SK-N-SH (cell line): ENCODE measurements around the gene GRAMD1B. TPM values are rescaled to one million over a fixed set of nuclear protein-coding genes. Genes with fewer than 3 reads are reported as not detected.

Experiments used
- CTCF ChIA-PET: fragments of 300-600, 350-600 bp; formaldehyde crosslinking; extraction: SDS; loops from one replicate; lab custom pipeline; 2021; lab: Yijun Ruan, JAX
- POLR2A ChIA-PET: fragments of 350-600 bp; sonication (Branson Sonifier 250); formaldehyde crosslinking; extraction: SDS; loops from one replicate; lab custom pipeline; 2020; ENCODE audit warnings: antibody characterized with exemption, inconsistent platforms; lab: Yijun Ruan, JAX
- DNase-seq: peaks from one replicate; pipeline ENCODE4 v3.0.0; 2012
- H2AFZ ChIP-seq: fragments of 200-600 bp; sonication (generic); 2 replicates; pipeline ENCODE4 v1.8.1; 2016; ENCODE audit warnings: antibody characterized with exemption, mild to moderate bottlenecking, low read depth
- H3F3A ChIP-seq: fragments of 200-600 bp; sonication (generic); replicated peaks from 2 replicates; pipeline ENCODE3; 2016; ENCODE audit warnings: antibody characterized with exemption, mild to moderate bottlenecking; ENCODE audit not compliant: insufficient read depth
- H3K27ac ChIP-seq, 2 experiments: fragments of 200-500 bp in 1 of 2; fragments of 200-600 bp in 1 of 2; sonication (Bioruptor generic) in 1 of 2; sonication (generic), shearing (Covaris generic) in 1 of 2; 2 replicates each; pipeline versions ENCODE4 v1.5.1 to v1.6.1; 2014 to 2016; ENCODE audit warnings: low read depth in 2 of 2, inconsistent platforms in 1 of 2, low read length in 1 of 2, mild to moderate bottlenecking in 1 of 2, mixed read lengths in 1 of 2
- H3K27me3 ChIP-seq: fragments of 200-600 bp; sonication (generic), shearing (Covaris generic); 2 replicates; pipeline ENCODE4 v1.6.1; 2016; ENCODE audit warnings: mixed run types; ENCODE audit not compliant: insufficient read depth
- H3K36me3 ChIP-seq, 2 experiments: fragments of 200-500 bp in 1 of 2; fragments of 200-600 bp in 1 of 2; sonication (Bioruptor generic) in 1 of 2; sonication (generic) in 1 of 2; replicated peaks in 1 of 2; 2 replicates each; pipeline versions ENCODE3 to v1.5.1; 2014 to 2016; ENCODE audit warnings: low read length in 1 of 2, mild to moderate bottlenecking in 1 of 2; ENCODE audit not compliant: insufficient read depth in 2 of 2, control insufficient read depth in 1 of 2
- H3K4me1 ChIP-seq, 2 experiments: fragments of 200-500 bp in 1 of 2; fragments of 200-600 bp in 1 of 2; sonication (Bioruptor generic) in 1 of 2; sonication (generic), shearing (Covaris generic) in 1 of 2; 2 replicates each; pipeline versions ENCODE4 v1.5.1 to v1.6.1; 2014 to 2016; ENCODE audit warnings: low read depth in 1 of 2, low read length in 1 of 2, mixed run types in 1 of 2; ENCODE audit not compliant: insufficient read depth in 2 of 2, control insufficient read depth in 1 of 2
- H3K4me2 ChIP-seq: fragments of 200-600 bp; sonication (generic), shearing (Covaris generic); 2 replicates; pipeline ENCODE4 v1.6.1; 2017; ENCODE audit warnings: mixed run types
- H3K4me3 ChIP-seq, 2 experiments: fragments of 200-500 bp in 1 of 2; fragments of 200-600 bp in 1 of 2; sonication (Bioruptor generic) in 1 of 2; sonication (generic), shearing (Covaris generic) in 1 of 2; 2 replicates each; pipeline versions ENCODE4 v1.5.1 to v1.8.1; 2014 to 2016; ENCODE audit warnings: low read depth in 2 of 2, inconsistent platforms in 1 of 2, low read length in 1 of 2, mild to moderate bottlenecking in 1 of 2, mixed read lengths in 1 of 2, moderate library complexity in 1 of 2
- H3K79me2 ChIP-seq: fragments of 200-600 bp; sonication (generic); 2 replicates; pipeline ENCODE4 v1.8.1; 2017; ENCODE audit warnings: mild to moderate bottlenecking; ENCODE audit not compliant: insufficient read depth
- H3K9ac ChIP-seq: fragments of 200-600 bp; sonication (generic); 2 replicates; pipeline ENCODE4 v1.6.1; 2017; ENCODE audit warnings: mixed run types
- H3K9me2 ChIP-seq: fragments of 200-600 bp; sonication (generic); 2 replicates; pipeline ENCODE4 v1.6.1; 2017; ENCODE audit warnings: mixed run types
- H3K9me3 ChIP-seq: fragments of 200-600 bp; sonication (generic); 2 replicates; pipeline ENCODE4 v1.6.1; 2017; ENCODE audit warnings: mixed run types, mild to moderate bottlenecking, moderate library complexity
- H4K20me1 ChIP-seq: fragments of 200-600 bp; sonication (generic); 2 replicates; pipeline ENCODE4 v1.6.1; 2017; ENCODE audit warnings: mild to moderate bottlenecking, mixed run types; ENCODE audit not compliant: insufficient read depth
- CHD2 ChIP-seq: fragments of 150-350 bp; IDR thresholded peaks from 2 replicates; pipeline ENCODE4 v1.6.1; 2018; ENCODE audit warnings: low read length; ENCODE audit not compliant: partially characterized antibody
- CTCF ChIP-seq: fragments of 200-600 bp; sonication (generic); IDR thresholded peaks from 2 replicates; pipeline ENCODE4 v1.6.1; 2017; ENCODE audit warnings: antibody characterized with exemption, mild to moderate bottlenecking, moderate library complexity
- EP300 ChIP-seq, 2 experiments: IDR thresholded peaks; 2 replicates each; pipeline versions ENCODE4 v1.4.0 to v1.6.1; 2012; ENCODE audit warnings: borderline replicate concordance in 1 of 2, low read depth in 1 of 2, low read length in 1 of 2
- EZH2phosphoT487 ChIP-seq: fragments of 200-600 bp; sonication (generic); IDR thresholded peaks from 2 replicates; pipeline ENCODE4 v1.6.1; 2017; ENCODE audit warnings: low read depth, mixed run types, mild to moderate bottlenecking, antibody characterized with exemption, moderate library complexity, borderline replicate concordance
- FOXJ3 ChIP-seq: sonication (generic); formaldehyde crosslinking; IDR thresholded peaks from 2 replicates; pipeline ENCODE4 v1.5.1; 2020; ENCODE audit warnings: mild to moderate bottlenecking, missing genetic modification reagents
- GATA2 ChIP-seq: sonication (generic); formaldehyde crosslinking; IDR thresholded peaks from 2 replicates; pipeline ENCODE4 v1.5.0; 2020; ENCODE audit warnings: mild to moderate bottlenecking, missing genetic modification reagents
- JUND ChIP-seq: IDR thresholded peaks from 2 replicates; pipeline ENCODE4 v1.4.0; 2012
- MEF2A ChIP-seq: IDR thresholded peaks from 2 replicates; pipeline ENCODE4 v1.4.0; 2012; ENCODE audit warnings: low read depth, borderline replicate concordance
- MXI1 ChIP-seq: IDR thresholded peaks from 2 replicates; pipeline ENCODE4 v1.6.1; 2012; ENCODE audit warnings: mild to moderate bottlenecking, low read depth, low read length, improper control_type of control experiment
- NRF1 ChIP-seq: IDR thresholded peaks from 2 replicates; pipeline ENCODE4 v1.6.1; 2012; ENCODE audit warnings: low read depth, mild to moderate bottlenecking, low read length
- RFX5 ChIP-seq: IDR thresholded peaks from 2 replicates; pipeline ENCODE4 v1.6.1; 2012; ENCODE audit warnings: mild to moderate bottlenecking, improper control_type of control experiment, low read length
- RXRA ChIP-seq: IDR thresholded peaks from 2 replicates; pipeline ENCODE4 v1.4.0; 2012; ENCODE audit warnings: low read depth, mild to moderate bottlenecking, borderline replicate concordance
- SIN3A ChIP-seq: IDR thresholded peaks from 2 replicates; pipeline ENCODE4 v1.6.1; 2012; ENCODE audit warnings: low read depth, mild to moderate bottlenecking, low read length, moderate library complexity, borderline replicate concordance
- SMC3 ChIP-seq: IDR thresholded peaks from 2 replicates; pipeline ENCODE4 v1.6.1; 2012; ENCODE audit warnings: low read depth, low read length, improper control_type of control experiment
- TEAD4 ChIP-seq: IDR thresholded peaks from 2 replicates; pipeline ENCODE4 v1.4.0; 2012; ENCODE audit warnings: mild to moderate bottlenecking, borderline replicate concordance; ENCODE audit not compliant: insufficient read depth
- USF2 ChIP-seq: fragments of 150-350 bp; IDR thresholded peaks from 2 replicates; pipeline ENCODE4 v1.6.1; 2017; ENCODE audit warnings: antibody characterized with exemption, low read length, low read depth, borderline replicate concordance
- ZBTB33 ChIP-seq: IDR thresholded peaks from 2 replicates; pipeline ENCODE4 v1.4.0; 2012; ENCODE audit warnings: low read depth, borderline replicate concordance
- WGBS: methylation state at CpG from one replicate; pipeline ENCODE4 v1.1.6; 2017; ENCODE audit warnings: low lambda C conversion rate; 5-methylcytosine and 5-hydroxymethylcytosine counted together
- polyA plus RNA-seq, 3 experiments: library from polyadenylated mRNA; depleted of rRNA; stranded (reverse); fragments of >200 nt; gene quantifications; 2 replicates each; pipeline ENCODE4 v1.2.3, GENCODE V29; 2012
- TF ChIP-seq, protein P1 (sequence below): IDR thresholded peaks from 2 replicates; pipeline ENCODE4 v1.4.0; 2012; ENCODE audit warnings: low read depth

The GRAMD1B gene
- polyA plus RNA-seq, 1 of the 3 experiments (the other 2 are of a cell fraction) = 14.5 TPM

DNA sequence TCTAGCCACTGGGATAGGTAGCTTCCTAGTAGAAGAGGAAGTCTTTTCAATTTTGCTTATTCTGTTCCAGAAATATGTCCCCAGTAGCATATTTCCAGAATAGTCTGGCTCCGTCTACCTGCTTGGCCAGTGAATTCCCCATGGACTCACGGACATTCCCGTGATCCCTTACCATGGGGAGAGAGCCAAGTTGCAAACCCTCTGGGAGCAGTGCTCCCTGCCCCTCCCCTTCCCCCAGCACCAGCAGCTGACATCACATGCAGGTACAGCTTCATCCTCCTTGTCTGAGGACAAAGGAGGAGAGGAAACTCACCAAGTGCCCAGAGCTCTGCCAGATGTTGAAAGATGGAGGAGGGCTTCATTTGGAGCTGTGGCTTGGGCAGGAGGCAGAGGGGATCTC lies 61.2 kb downstream of the GRAMD1B start:
- Histone ChIP-seq H4K20me1 (no peaks in the 10 kb centered on the region), H2AFZ (no peak overlapping the region), H3K4me1 (peaks cover 0 to 9% of the 10 kb centered on the region in 2 experiments; a peak in 1 of 4 replicates), H3K9me2 (no peaks in the 10 kb centered on the region), H3K4me3 (no peak overlapping the region), H3K9ac (no peak overlapping the region), H3K27ac (no peak overlapping the region), H3K79me2 (peaks cover 5% of the 10 kb centered on the region; the same call in 1 of the 2 replicates), H3K4me2 (no peak overlapping the region), H3K36me3 (no peaks in the 10 kb centered on the region), H3K27me3 (no peaks in the 10 kb centered on the region), H3F3A (peaks cover 5% of the 10 kb centered on the region), H3K9me3 (no peaks in the 10 kb centered on the region)
- CTCF ChIA-PET = interaction anchor here (1.0 to 4.4 kb wide), 5 partner anchors 10 to 84 kb away, joined by 3 to 26 read pairs (median 4); no protein-coding TSS in a partner anchor
- WGBS = 89% methylated on average over 3 of the region's 3 CpGs
- DNase-seq = no peak
- TF ChIP-seq NRF1 = no peak
- no peak for TF ChIP-seq FOXJ3
- no peak for TF ChIP-seq JUND
- TF ChIP-seq GATA2 = no peak
- no peak for TF ChIP-seq CHD2
- no peak for TF ChIP-seq RXRA
- no peak for TF ChIP-seq CTCF
- TF ChIP-seq, protein P1, sequence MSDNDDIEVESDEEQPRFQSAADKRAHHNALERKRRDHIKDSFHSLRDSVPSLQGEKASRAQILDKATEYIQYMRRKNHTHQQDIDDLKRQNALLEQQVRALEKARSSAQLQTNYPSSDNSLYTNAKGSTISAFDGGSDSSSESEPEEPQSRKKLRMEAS = no peak
- TF ChIP-seq ZBTB33 = no peak
- no peak for TF ChIP-seq USF2
- TF ChIP-seq RFX5 = no peak
- TF ChIP-seq EZH2phosphoT487 = no peak
- no peak for TF ChIP-seq MXI1
- TF ChIP-seq MEF2A = no peak
- TF ChIP-seq SMC3 = no peak
- no peak for TF ChIP-seq TEAD4
- no peak for TF ChIP-seq EP300 (IDR thresholded peaks at IDR 0.05; ENCODE audit: borderline replicate concordance in 1 of 2, low read depth in 1 of 2, low read length in 1 of 2)
- TF ChIP-seq SIN3A = no peak
- POLR2A ChIA-PET = no interaction called here
